GM12865 (cell line): ENCODE measurements around the gene ADCY5.

Experiments
- DNase-seq: peaks from one replicate; pipeline ENCODE4 v3.0.0; 2010; ENCODE audit warnings: low read depth
- H3K4me3 ChIP-seq: 2 replicates; pipeline ENCODE4 v1.5.1; 2011; ENCODE audit warnings: mild to moderate bottlenecking, low read depth, low read length, control low read depth
- TF ChIP-seq, protein P1 (sequence below): IDR thresholded peaks from 2 replicates; pipeline ENCODE4 v1.5.1; 2011; ENCODE audit warnings: low read length, control low read depth, low read depth, inconsistent platforms; ENCODE audit not compliant: insufficient read depth; ENCODE audit errors: missing control alignments

The ADCY5 gene

DNA sequence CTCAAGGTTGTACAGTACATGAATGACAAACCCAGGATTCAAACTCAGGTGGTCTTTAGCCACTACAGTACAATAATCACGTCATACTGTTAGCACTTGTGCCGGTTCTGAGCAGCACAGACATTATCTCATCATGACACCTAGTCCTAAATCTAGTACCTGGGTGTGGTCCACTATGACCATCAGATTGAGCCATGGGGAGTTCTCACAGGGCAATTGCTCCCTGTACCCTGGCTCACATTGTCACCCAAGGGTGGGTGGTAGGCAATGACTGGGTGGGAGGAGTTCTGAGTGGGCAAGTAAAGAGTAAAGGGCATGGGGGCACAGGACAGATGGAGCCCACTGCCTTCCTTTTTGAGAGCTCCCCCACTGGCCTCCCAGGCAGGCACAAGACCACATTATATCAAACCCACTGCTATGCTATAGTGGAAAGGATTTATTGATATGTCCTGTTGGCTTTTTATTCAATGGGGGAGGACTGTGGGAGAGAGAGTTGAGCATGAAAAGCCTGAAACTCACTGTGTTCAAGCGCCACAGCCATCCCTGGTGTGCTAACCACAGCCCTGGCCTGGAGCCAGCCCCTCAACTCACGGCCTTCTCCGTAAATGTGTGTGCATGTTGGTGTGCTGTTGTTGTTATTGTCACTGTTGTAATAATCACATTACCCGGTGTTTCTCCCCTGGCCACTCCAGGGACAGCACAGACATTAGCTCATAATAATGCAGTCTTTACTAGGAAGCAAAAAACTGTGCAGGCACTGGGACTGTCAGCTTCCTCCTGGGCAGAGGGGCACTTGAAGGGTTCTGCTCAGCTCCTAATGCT is 27.3 kb downstream of the ADCY5 start:
- TF ChIP-seq, protein P1, sequence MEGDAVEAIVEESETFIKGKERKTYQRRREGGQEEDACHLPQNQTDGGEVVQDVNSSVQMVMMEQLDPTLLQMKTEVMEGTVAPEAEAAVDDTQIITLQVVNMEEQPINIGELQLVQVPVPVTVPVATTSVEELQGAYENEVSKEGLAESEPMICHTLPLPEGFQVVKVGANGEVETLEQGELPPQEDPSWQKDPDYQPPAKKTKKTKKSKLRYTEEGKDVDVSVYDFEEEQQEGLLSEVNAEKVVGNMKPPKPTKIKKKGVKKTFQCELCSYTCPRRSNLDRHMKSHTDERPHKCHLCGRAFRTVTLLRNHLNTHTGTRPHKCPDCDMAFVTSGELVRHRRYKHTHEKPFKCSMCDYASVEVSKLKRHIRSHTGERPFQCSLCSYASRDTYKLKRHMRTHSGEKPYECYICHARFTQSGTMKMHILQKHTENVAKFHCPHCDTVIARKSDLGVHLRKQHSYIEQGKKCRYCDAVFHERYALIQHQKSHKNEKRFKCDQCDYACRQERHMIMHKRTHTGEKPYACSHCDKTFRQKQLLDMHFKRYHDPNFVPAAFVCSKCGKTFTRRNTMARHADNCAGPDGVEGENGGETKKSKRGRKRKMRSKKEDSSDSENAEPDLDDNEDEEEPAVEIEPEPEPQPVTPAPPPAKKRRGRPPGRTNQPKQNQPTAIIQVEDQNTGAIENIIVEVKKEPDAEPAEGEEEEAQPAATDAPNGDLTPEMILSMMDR: no peak
- DNase-seq: peak; percentile 5
- no peak overlapping the region for H3K4me3 ChIP-seq

DNA sequence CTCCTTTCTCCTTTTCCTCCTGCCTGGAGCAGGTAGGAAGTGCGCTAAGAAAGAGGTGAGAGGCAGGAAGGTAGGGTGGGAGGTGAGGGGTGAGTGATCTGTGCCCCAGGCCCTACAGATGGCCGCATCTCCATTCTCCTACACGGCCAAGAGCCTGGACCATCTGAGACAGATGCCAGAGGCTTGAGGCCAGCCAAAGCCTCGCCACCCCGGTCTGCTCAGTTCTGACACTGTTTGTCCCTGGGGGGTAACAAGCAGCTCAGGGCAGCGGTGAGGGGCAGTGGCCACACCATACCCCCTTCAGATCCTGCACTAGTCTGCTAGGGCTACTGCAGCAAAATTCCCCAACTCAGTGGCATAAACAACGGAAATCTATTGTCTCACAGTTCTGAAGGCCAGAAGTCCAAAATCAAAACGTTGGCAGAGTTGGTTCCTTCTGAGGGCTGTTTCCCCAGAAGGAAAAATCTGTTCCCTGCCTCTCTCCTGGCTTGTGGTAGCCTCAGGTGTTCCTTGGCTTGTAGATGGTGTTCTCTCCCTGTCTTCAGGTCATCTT is 28.4 kb downstream of the ADCY5 start:
- TF ChIP-seq, protein P1: no peak
- DNase-seq: no peak
- no peak overlapping the region for H3K4me3 ChIP-seq

DNA sequence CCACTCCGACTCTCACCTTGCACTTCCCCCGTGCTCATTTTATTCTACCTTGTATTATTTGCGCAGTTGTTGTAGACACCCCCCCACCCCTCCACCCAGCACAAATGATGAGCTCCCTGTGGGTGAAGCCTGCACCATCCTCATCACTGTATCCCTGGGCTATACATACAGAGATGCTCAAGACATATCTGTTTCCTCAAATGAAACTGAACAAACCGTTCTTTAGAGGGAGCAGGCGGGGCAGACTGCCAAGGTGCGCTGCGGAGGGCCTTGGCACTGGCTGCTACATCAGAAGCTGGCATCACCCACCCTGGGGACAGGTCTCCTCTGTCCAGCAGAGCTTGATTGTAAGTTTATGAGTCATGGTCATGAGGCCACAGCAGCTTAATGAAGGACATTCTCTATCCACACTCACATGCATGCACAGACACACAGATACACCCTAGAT is 29.0 kb downstream of the ADCY5 start:
- no peak for DNase-seq
- no peak overlapping the region for H3K4me3 ChIP-seq
- TF ChIP-seq, protein P1: no peak

DNA sequence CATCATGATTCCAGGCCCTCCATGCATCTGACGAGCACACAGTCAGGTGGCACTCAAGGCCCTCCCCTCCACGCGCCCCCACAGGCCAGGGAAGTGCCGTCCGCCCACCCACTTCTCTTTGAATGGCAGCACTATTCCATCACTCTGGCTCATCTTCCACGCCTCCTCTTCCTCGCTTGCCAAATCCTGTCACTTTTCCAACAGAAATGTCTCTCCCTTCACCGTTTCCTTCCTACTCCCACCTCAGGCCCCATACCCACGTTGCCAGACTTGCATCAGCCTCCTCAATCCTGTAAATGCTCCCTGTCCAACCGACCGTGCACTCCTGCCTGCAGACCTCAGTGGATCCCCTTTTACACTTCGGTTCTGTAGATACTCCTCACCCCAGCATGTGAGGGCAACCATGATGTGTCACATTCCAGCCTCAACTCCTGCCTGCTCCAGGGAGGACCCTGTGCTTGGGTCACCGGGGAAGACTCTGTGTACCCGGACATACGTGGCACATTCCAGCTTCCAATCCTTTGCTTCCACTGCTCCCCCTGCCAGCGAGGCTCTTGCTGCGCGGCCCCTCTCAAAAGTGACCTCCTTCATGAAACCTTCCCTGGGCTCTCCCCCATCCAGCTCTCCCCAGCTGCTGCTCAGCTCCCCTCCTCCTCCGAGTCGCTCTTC is 29.6 kb downstream of the ADCY5 start:
- DNase-seq: no peak
- H3K4me3 ChIP-seq: no peak overlapping the region
- TF ChIP-seq, protein P1: no peak

DNA sequence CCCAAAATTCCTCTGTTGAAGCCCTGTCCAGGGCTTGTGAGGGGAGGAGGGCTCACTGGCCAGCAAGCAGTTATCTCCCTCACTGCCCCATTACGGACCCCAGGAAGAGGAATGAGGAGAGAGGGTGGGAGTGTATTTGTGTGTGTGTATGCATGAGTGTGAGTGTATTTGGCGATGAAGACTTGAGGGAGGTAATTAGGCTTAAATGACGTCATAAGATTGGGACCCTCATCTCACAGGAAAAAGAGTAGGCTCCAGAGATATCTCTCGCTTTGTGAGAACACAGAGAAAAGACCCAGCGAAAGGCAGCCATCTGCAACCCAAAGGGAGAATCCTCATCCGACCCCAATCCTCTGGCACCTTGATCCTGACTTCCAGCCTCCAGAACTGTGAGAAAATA is 32.2 kb downstream of the ADCY5 start:
- DNase-seq: no peak
- TF ChIP-seq, protein P1: no peak
- H3K4me3 ChIP-seq: no peak overlapping the region

DNA sequence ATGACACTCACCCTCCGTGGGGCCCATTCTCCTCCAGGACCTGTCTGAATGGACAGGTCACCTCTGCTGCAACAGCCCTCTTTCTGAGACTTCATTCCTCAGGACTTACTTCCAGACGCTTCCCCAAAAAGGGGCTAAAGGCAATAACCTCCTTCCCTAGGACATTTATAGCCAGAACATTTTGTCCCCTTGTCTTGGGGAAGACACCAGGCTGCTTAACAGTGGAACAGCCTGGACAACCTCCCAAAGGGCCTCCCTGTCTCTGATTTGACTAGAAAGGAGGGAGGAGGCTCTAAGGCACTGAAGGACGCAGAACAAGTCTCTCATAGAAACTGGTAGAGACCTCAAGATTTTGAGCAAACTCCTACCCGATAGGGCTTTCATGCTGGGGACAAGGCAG is 32.7 kb downstream of the ADCY5 start:
- H3K4me3 ChIP-seq: no peak overlapping the region
- TF ChIP-seq, protein P1: no peak
- DNase-seq: no peak
